Measurements from ENCODE around the gene CHPT1. TPM values are rescaled to one million over a fixed set of nuclear protein-coding genes. Genes with fewer than 3 reads are reported as not detected.
A peak's percentile ranks its signal among the peaks of the same experiment; 100 is the strongest.
"Not testable (repeated sequence)": the region's sequence is repeated elsewhere in the genome, so short reads cannot be mapped to it uniquely, and the experiment has no call there.

Gene CHPT1
- total RNA-seq, 1 experiment from 2014 or later = 27.8 TPM

GRCh38 chr12:101722392-101722791 lies 25.0 kb downstream of the CHPT1 start:
- Histone ChIP-seq H3K27me3 (ENCODE audit: control insufficient read depth, insufficient read depth, low read length) (no peaks in the 10 kb centered on the region), H3K36me3 (replicated peaks; ENCODE audit: control insufficient read depth, insufficient read depth, low read length) (no peaks in the 10 kb centered on the region; the same call in 1 of the 2 replicates), H3K4me3 (ENCODE audit: insufficient read depth, low read depth, low read length) (no peak overlapping the region)
- DNase-seq = no peak

- Histone ChIP-seq H3K4me3 (ENCODE audit: insufficient read depth, low read depth, low read length) (no peak overlapping the region), H3K36me3 (replicated peaks; ENCODE audit: control insufficient read depth, insufficient read depth, low read length) (no peaks in the 10 kb centered on the region; the same call in 1 of the 2 replicates), H3K27me3 (ENCODE audit: control insufficient read depth, insufficient read depth, low read length) (no peaks in the 10 kb centered on the region)
- DNase-seq = no peak
Measured at GRCh38 chr12:101727098-101727497, 29.7 kb downstream of the CHPT1 start.

DNA sequence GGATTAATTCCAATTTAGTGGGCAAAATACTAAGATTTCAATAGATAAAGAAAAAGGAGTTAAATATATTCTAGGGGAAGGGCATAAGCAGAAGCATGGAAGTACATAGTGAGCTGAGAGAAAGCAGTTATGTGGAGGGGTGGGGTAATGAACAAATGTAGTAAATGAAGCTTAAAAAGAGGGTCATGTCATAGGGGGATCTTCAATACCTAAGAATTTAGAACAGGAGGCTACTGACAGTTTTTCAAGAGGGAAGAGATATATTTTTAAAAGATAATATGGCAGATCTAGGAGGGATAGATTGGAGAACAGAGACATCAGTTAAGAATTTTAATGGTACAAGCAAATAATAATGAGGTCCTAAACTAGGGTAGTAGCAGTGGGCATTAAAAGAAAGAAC lies 32.4 kb downstream of the CHPT1 start:
- Histone ChIP-seq H3K36me3 (replicated peaks; ENCODE audit: control insufficient read depth, insufficient read depth, low read length) (no peaks in the 10 kb centered on the region), H3K4me3 (ENCODE audit: insufficient read depth, low read depth, low read length) (no peak overlapping the region), H3K27me3 (ENCODE audit: control insufficient read depth, insufficient read depth, low read length) (no peaks in the 10 kb centered on the region)
- DNase-seq = no peak

- Histone ChIP-seq H3K27me3 (ENCODE audit: control insufficient read depth, insufficient read depth, low read length) (no peaks in the 10 kb centered on the region), H3K4me3 (ENCODE audit: insufficient read depth, low read depth, low read length) (no peak overlapping the region), H3K36me3 (replicated peaks; ENCODE audit: control insufficient read depth, insufficient read depth, low read length) (no peaks in the 10 kb centered on the region)
- no peak for DNase-seq
Measured at GRCh38 chr12:101732318-101732717, 34.9 kb downstream of the CHPT1 start.

- Histone ChIP-seq H3K4me3 (ENCODE audit: insufficient read depth, low read depth, low read length) (no peak overlapping the region), H3K36me3 (replicated peaks; ENCODE audit: control insufficient read depth, insufficient read depth, low read length) (no peaks in the 10 kb centered on the region), H3K27me3 (ENCODE audit: control insufficient read depth, insufficient read depth, low read length) (no peaks in the 10 kb centered on the region)
- DNase-seq = no peak
Measured at GRCh38 chr12:101733166-101733565, 35.7 kb downstream of the CHPT1 start.

GRCh38 chr12:101734482-101734881 lies 37.0 kb downstream of the CHPT1 start:
- not testable (repeated sequence) for H3K4me3 ChIP-seq (ENCODE audit: insufficient read depth, low read depth, low read length); H3K36me3 ChIP-seq (replicated peaks; ENCODE audit: control insufficient read depth, insufficient read depth, low read length); H3K27me3 ChIP-seq (ENCODE audit: control insufficient read depth, insufficient read depth, low read length); DNase-seq

DNA sequence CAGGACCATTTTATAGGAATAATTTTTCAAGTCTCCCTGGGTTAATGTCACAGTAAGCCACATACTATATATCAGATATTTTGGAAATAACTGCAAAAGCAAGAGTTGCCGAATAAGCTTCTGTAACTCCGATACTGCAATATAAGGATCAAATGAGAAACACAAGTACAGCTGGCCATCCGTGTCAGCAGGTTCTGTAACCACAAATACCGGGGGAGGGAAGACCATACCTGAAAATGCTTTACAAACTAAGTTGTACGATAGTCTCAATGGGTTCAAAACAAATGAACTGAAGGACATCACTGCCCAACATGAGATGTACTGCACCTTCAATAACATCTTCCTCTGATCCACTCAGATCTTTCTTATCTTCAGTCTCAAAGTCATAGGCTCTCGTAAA lies 40.0 kb downstream of the CHPT1 start:
- H3K27me3 ChIP-seq (ENCODE audit: control insufficient read depth, insufficient read depth, low read length) = no peaks in the 10 kb centered on the region
- no peak for DNase-seq
- no peaks in the 10 kb centered on the region for H3K36me3 ChIP-seq (replicated peaks; ENCODE audit: control insufficient read depth, insufficient read depth, low read length)
- H3K4me3 ChIP-seq (ENCODE audit: insufficient read depth, low read depth, low read length) = no peak overlapping the region

GRCh38 chr12:101738920-101739665 lies 41.7 kb downstream of the CHPT1 start, which contains the start of gene SYCP3:
TSS of gene SYCP3 (minus strand) at chr12:101739462. CDS start at chr12:101737935, 1,527 bp downstream.
- peak; percentile 31 for DNase-seq
- H3K4me3 ChIP-seq (ENCODE audit: insufficient read depth, low read depth, low read length) = no peak within 1 kb of the TSS
- peaks cover under 1% of the 10 kb centered on the region; the same call in 1 of the 2 replicates for H3K36me3 ChIP-seq (replicated peaks; ENCODE audit: control insufficient read depth, insufficient read depth, low read length)
- no peaks in the 10 kb centered on the region for H3K27me3 ChIP-seq (ENCODE audit: control insufficient read depth, insufficient read depth, low read length)

GRCh38 chr12:101740566-101740965 lies 43.1 kb downstream of the CHPT1 start:
- H3K27me3 ChIP-seq (ENCODE audit: control insufficient read depth, insufficient read depth, low read length) = no peaks in the 10 kb centered on the region
- no peak overlapping the region for H3K4me3 ChIP-seq (ENCODE audit: insufficient read depth, low read depth, low read length)
- DNase-seq = no peak
- peaks cover 2% of the 10 kb centered on the region; the same call in 1 of the 2 replicates for H3K36me3 ChIP-seq (replicated peaks; ENCODE audit: control insufficient read depth, insufficient read depth, low read length)

DNA sequence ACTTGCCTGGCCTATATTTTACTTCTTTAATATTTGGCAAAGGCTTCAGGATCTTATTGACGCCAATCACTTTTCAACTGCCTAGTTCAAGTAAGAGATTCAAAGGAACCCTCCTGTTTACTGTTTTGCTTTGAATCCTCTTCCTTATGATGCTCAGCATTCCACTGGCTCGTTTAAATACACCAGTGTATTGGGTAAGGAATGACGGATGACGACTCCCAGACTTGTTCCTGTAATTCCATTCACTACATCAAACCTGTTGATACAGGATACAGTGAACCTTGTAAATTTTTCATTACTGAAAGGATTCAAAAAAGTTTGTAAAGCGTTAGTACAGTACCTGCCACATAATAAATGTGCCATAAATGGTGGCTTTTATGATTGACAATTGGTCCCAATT lies 43.5 kb downstream of the CHPT1 start:
- H3K4me3 ChIP-seq (ENCODE audit: insufficient read depth, low read depth, low read length) = no peak overlapping the region
- H3K36me3 ChIP-seq (replicated peaks; ENCODE audit: control insufficient read depth, insufficient read depth, low read length) = peaks cover 2% of the 10 kb centered on the region; the same call in 1 of the 2 replicates
- no peak for DNase-seq
- H3K27me3 ChIP-seq (ENCODE audit: control insufficient read depth, insufficient read depth, low read length) = no peaks in the 10 kb centered on the region

GRCh38 chr12:101743242-101743641 lies 45.8 kb downstream of the CHPT1 start:
- H3K4me3 ChIP-seq (ENCODE audit: insufficient read depth, low read depth, low read length) = no peak overlapping the region
- no peak for DNase-seq
- no peaks in the 10 kb centered on the region for H3K27me3 ChIP-seq (ENCODE audit: control insufficient read depth, insufficient read depth, low read length)
- H3K36me3 ChIP-seq (replicated peaks; ENCODE audit: control insufficient read depth, insufficient read depth, low read length) = peaks cover 7% of the 10 kb centered on the region; the same call in 1 of the 2 replicates

DNA sequence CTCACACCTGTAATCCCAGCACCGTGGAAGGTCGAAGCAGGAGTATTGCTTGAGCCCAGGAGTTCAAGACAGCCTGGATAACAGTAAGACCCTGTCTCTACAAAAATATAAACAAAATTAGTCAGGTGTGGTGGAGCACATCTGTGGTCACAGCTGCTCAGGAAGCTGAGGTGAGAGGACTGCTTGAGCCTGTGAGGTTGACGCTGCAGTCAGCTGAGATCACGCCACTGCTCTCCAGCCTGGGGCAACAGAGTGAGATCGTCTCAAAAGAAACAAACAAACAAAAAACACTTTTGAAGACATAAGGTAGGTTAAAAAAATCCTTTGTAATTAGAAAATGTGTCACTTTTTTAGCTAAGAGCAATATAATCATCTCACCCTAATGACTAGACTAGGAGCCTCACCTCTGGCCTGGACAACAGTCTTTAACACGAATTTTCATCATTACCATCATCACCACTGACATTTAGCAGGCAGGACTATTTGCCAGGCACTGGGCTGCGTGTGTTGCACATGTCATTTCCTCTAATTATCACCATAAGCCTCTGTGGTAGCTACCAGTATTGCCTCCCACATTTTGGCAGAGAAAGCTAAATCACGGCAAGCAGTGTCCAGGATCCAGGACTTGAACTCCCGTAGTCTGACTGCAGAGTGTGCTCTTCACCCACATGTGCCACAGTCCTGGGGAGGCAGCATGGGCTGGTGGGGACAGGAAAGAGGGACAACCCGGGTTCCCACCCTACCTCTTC lies 46.5 kb downstream of the CHPT1 start:
- DNase-seq = no peak
- H3K27me3 ChIP-seq (ENCODE audit: control insufficient read depth, insufficient read depth, low read length) = no peaks in the 10 kb centered on the region
- H3K36me3 ChIP-seq (replicated peaks; ENCODE audit: control insufficient read depth, insufficient read depth, low read length) = peaks cover 7% of the 10 kb centered on the region
- H3K4me3 ChIP-seq (ENCODE audit: insufficient read depth, low read depth, low read length) = no peak overlapping the region

DNA sequence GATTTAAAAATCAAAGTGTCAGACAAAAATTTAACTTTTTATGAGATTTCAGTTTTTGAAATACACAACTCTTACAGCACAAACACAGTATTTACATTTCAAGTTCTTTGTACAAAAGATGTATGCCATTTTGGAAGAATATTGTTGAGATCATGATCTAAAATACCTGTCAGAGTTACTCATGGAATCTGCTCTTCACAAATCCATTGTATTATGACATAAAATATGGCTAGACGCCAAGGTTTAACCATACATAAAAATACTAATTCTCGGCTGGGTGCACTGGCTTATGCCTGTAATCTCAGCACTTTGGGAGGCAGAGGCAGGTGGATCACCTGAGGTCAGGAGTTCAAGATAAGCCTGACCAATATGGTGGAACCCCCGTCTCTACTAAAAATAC lies 48.0 kb downstream of the CHPT1 start:
- no peak for DNase-seq
- no peaks in the 10 kb centered on the region for H3K27me3 ChIP-seq (ENCODE audit: control insufficient read depth, insufficient read depth, low read length)
- H3K36me3 ChIP-seq (replicated peaks; ENCODE audit: control insufficient read depth, insufficient read depth, low read length) = peaks cover 7% of the 10 kb centered on the region
- H3K4me3 ChIP-seq (ENCODE audit: insufficient read depth, low read depth, low read length) = no peak overlapping the region

DNA sequence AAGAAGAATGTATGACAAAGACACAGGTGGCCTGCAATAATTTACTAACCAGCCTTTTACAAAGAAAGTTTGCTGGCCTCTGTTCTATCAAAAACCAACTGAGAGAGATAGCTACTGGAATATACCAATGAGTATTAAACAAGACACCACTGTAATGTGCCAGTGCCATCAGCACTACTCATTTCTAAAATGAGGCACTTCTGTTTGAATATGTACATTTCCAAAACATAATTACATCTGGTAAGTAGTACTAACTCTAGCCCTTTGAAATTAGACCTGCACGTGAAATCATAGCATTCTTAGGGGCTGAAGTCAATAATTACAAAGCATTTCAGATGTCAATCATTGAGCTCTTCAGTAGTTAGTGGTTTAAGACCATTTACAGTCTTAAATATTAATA lies 48.8 kb downstream of the CHPT1 start:
- Histone ChIP-seq H3K36me3 (replicated peaks; ENCODE audit: control insufficient read depth, insufficient read depth, low read length) (peaks cover 7% of the 10 kb centered on the region), H3K27me3 (ENCODE audit: control insufficient read depth, insufficient read depth, low read length) (no peaks in the 10 kb centered on the region), H3K4me3 (ENCODE audit: insufficient read depth, low read depth, low read length) (no peak overlapping the region)
- DNase-seq = no peak

DNA sequence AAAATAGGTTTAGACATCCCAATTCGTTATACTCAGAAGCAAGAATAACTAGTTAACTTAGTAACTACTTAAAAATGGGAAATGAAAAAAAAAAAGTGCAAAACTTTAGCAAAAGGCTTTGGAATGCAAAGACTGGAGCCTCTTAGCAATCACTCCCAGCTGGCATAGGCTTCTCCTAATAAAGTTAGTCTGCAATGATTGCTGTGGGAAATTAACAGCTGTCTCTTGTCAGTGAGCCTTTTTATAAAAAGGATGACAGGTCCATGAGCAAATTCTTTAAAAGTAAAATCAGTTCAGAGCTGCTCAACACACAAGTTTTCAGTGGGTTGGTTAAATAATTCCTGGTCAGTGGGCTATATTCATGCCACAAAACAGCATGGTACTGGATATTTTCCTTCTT lies 49.2 kb downstream of the CHPT1 start:
- no peaks in the 10 kb centered on the region for H3K27me3 ChIP-seq (ENCODE audit: control insufficient read depth, insufficient read depth, low read length)
- no peak overlapping the region for H3K4me3 ChIP-seq (ENCODE audit: insufficient read depth, low read depth, low read length)
- no peak for DNase-seq
- H3K36me3 ChIP-seq (replicated peaks; ENCODE audit: control insufficient read depth, insufficient read depth, low read length) = peaks cover 7% of the 10 kb centered on the region

Data from H7 (cell line).